ENCODE data around the gene TEX13B. TPM values are rescaled to one million over a fixed set of nuclear protein-coding genes. Genes with fewer than 3 reads are reported as not detected.
A peak's percentile ranks its signal among the peaks of the same experiment; 100 is the strongest.

Gene TEX13B
- polyA plus RNA-seq, 1 of the 3 experiments (the other 2 are of a cell fraction) = not detected

- H3K9ac ChIP-seq = no peak overlapping the region
- CTCF ChIA-PET = interaction anchor here (1.1 kb wide), 1 partner anchor 10 kb away, joined by 3 read pairs; no protein-coding TSS in a partner anchor
- H2AFZ ChIP-seq (ENCODE audit: low read depth) = no peak overlapping the region
- no peak overlapping the region for H3K4me3 ChIP-seq (ENCODE audit: low read depth in 2 of 2, low read length in 1 of 2)
- no peak overlapping the region for H3K4me2 ChIP-seq
- H3K27me3 ChIP-seq (ENCODE audit: insufficient read depth) = no peaks in the 10 kb centered on the region
- H3K4me1 ChIP-seq (ENCODE audit: control insufficient read depth in 1 of 2, insufficient read depth in 2 of 2, low read depth in 1 of 2, low read length in 1 of 2) = no peaks in the 10 kb centered on the region
- 16% methylated on average over 7 of the region's 7 CpGs for WGBS (ENCODE audit: low lambda C conversion rate)
- no peaks in the 10 kb centered on the region for H3F3A ChIP-seq (replicated peaks; ENCODE audit: insufficient read depth)
- POLR2A ChIA-PET = no interaction called here
- no peaks in the 10 kb centered on the region for H4K20me1 ChIP-seq (ENCODE audit: insufficient read depth)
- no peaks in the 10 kb centered on the region for H3K9me3 ChIP-seq
- no peak for TF ChIP-seq FOXM1 (IDR thresholded peaks at IDR 0.05; ENCODE audit: low read depth)
- no peak for TF ChIP-seq GATA2 (CRISPR knock-in tag; IDR thresholded peaks at IDR 0.05)
- TF ChIP-seq NFIC (IDR thresholded peaks at IDR 0.05; ENCODE audit: borderline replicate concordance) = 0 out of 2 replicates have a peak, but pooled peaks have one; percentile 6
- TF ChIP-seq MXI1 (IDR thresholded peaks at IDR 0.05; ENCODE audit: low read depth, low read length) = no peak
- TF ChIP-seq CTCF (IDR thresholded peaks at IDR 0.05) = no peak
- no peak for TF ChIP-seq RCOR1 (IDR thresholded peaks at IDR 0.05; ENCODE audit: low read length)
- no peak overlapping the region for H3K27ac ChIP-seq (ENCODE audit: low read depth in 2 of 2, low read length in 1 of 2)
- DNase-seq = no peak
- no peaks in the 10 kb centered on the region; the same call in 1 of the 2 replicates for H3K9me2 ChIP-seq
- H3K79me2 ChIP-seq (ENCODE audit: insufficient read depth) = no peaks in the 10 kb centered on the region
- H3K36me3 ChIP-seq (replicated peaks in 1 of 2; ENCODE audit: control insufficient read depth in 1 of 2, insufficient read depth in 2 of 2, low read length in 1 of 2) = no peaks in the 10 kb centered on the region
These were observed 47.0 kb downstream of the TEX13B start for GRCh38 chrX:107935200-107935599.

- Histone ChIP-seq H3F3A (replicated peaks; ENCODE audit: insufficient read depth) (no peaks in the 10 kb centered on the region), H3K79me2 (ENCODE audit: insufficient read depth) (no peaks in the 10 kb centered on the region), H3K9me3 (no peaks in the 10 kb centered on the region), H3K27ac (ENCODE audit: low read depth in 2 of 2, low read length in 1 of 2) (no peak overlapping the region), H2AFZ (ENCODE audit: low read depth) (no peak overlapping the region), H3K4me2 (no peak overlapping the region), H3K9me2 (no peaks in the 10 kb centered on the region; the same call in 1 of the 2 replicates), H3K4me3 (ENCODE audit: low read depth in 2 of 2, low read length in 1 of 2) (no peak overlapping the region), H3K4me1 (ENCODE audit: control insufficient read depth in 1 of 2, insufficient read depth in 2 of 2, low read depth in 1 of 2, low read length in 1 of 2) (no peaks in the 10 kb centered on the region), H3K9ac (no peak overlapping the region), H3K36me3 (replicated peaks in 1 of 2; ENCODE audit: control insufficient read depth in 1 of 2, insufficient read depth in 2 of 2, low read length in 1 of 2) (no peaks in the 10 kb centered on the region), H3K27me3 (ENCODE audit: insufficient read depth) (no peaks in the 10 kb centered on the region), H4K20me1 (ENCODE audit: insufficient read depth) (no peaks in the 10 kb centered on the region)
- POLR2A ChIA-PET = no interaction called here
- TF ChIP-seq REST (IDR thresholded peaks at IDR 0.05; ENCODE audit: low read depth, low read length) (peak; percentile 66; the same call in 1 of the 2 replicates), SMC3 (IDR thresholded peaks at IDR 0.05; ENCODE audit: low read depth, low read length) (no peak)
- WGBS (ENCODE audit: low lambda C conversion rate) = 11% methylated on average over 1 of the region's 1 CpG
- CTCF ChIA-PET = interaction anchor here (1.1 kb wide), 1 partner anchor 9 kb away, joined by 3 read pairs; no protein-coding TSS in a partner anchor
- no peak for DNase-seq
These were observed 47.9 kb downstream of the TEX13B start for GRCh38 chrX:107934262-107934661.

Other genes starting within 250 kb of the TEX13B start
- 9.2 and 10.4 TPM in 2 replicates for gene TSC22D3, start 206.6 kb downstream of the TEX13B start, polyA plus RNA-seq (2012; rRNA removed)
- gene NCBP2L, start 204.6 kb downstream of the TEX13B start, polyA plus RNA-seq (2012; rRNA removed) = not detected in 2 replicates
- gene MID2, start 156.5 kb downstream of the TEX13B start, polyA plus RNA-seq (2012; rRNA removed) = 0.16 and 0.18 TPM in 2 replicates
- not detected in 2 replicates for gene VSIG1, start 62.7 kb upstream of the TEX13B start, polyA plus RNA-seq (2012; rRNA removed)
- 53.0 and 69.3 TPM in 2 replicates for gene PSMD10, start 109.2 kb upstream of the TEX13B start, polyA plus RNA-seq (2012; rRNA removed)
- 4.1 and 5.0 TPM in 2 replicates for gene ATG4A, start 109.4 kb upstream of the TEX13B start, polyA plus RNA-seq (2012; rRNA removed)

Data from SK-N-SH (cell line).